Endothelial cell (in vitro differentiated cells): Measurements from ENCODE around the gene EBF3. TPM values are rescaled to one million over a fixed set of nuclear protein-coding genes. Genes with fewer than 3 reads are reported as not detected.

Experiments used
- DNase-seq: peaks from one replicate; pipeline ENCODE4 v3.0.0; 2021; ENCODE audit warnings: low spot score
- H3K27ac Mint-ChIP-seq: one replicate; pipeline ENCODE4 v1.8.0; 2021; ENCODE audit warnings: mixed read lengths, inconsistent platforms; ENCODE audit not compliant: unreplicated experiment
- H3K27me3 Mint-ChIP-seq: one replicate; pipeline ENCODE4 v1.8.0; 2021; ENCODE audit warnings: mild to moderate bottlenecking, moderate library complexity, mixed read lengths, inconsistent platforms; ENCODE audit not compliant: unreplicated experiment
- H3K36me3 Mint-ChIP-seq: one replicate; pipeline ENCODE4 v1.8.0; 2021; ENCODE audit warnings: mild to moderate bottlenecking, low read depth, mixed read lengths, inconsistent platforms; ENCODE audit not compliant: unreplicated experiment
- H3K4me1 Mint-ChIP-seq: one replicate; pipeline ENCODE4 v1.8.0; 2021; ENCODE audit warnings: mild to moderate bottlenecking, mixed read lengths, inconsistent platforms; ENCODE audit not compliant: unreplicated experiment
- H3K4me3 Mint-ChIP-seq: one replicate; pipeline ENCODE4 v1.8.0; 2021; ENCODE audit warnings: mild to moderate bottlenecking, mixed read lengths, inconsistent platforms; ENCODE audit not compliant: unreplicated experiment
- H3K9me3 Mint-ChIP-seq: one replicate; pipeline ENCODE4 v1.8.0; 2021; ENCODE audit warnings: mixed read lengths, inconsistent platforms; ENCODE audit not compliant: unreplicated experiment
- CTCF ChIP-seq: fragments of 200-600 bp; sonication (generic); IDR thresholded peaks from one replicate; pipeline ENCODE4 v1.5.0; 2021; ENCODE audit warnings: antibody characterized with exemption; ENCODE audit not compliant: unreplicated experiment
- total RNA-seq: library from RNA; stranded (reverse); fragmentation: NEBNext Ultra II Directional; extraction: Animal tissue kit (Norgen Biotek cat#: 25700); gene quantifications from one replicate; pipeline ENCODE4 v1.2.1, GENCODE V29; 2021; ENCODE audit not compliant: unreplicated experiment

Gene EBF3
- total RNA-seq, 1 donor from 2014 or later: 1.3 TPM

GRCh38 chr10:129800796-129801340 lies 163.2 kb downstream of the EBF3 start:
- H3K4me1 Mint-ChIP-seq: no peaks in the 10 kb centered on the region
- no peaks in the 10 kb centered on the region for H3K36me3 Mint-ChIP-seq
- H3K27me3 Mint-ChIP-seq: no peaks in the 10 kb centered on the region
- H3K27ac Mint-ChIP-seq: no peak overlapping the region
- peaks cover 3% of the 10 kb centered on the region for H3K9me3 Mint-ChIP-seq
- H3K4me3 Mint-ChIP-seq: no peak overlapping the region
- DNase-seq: no peak
- no peak for TF ChIP-seq CTCF

- no peak for DNase-seq
- Mint-ChIP-seq H3K4me1 (no peaks in the 10 kb centered on the region), H3K27me3 (no peaks in the 10 kb centered on the region), H3K9me3 (peaks cover 3% of the 10 kb centered on the region), H3K4me3 (no peak overlapping the region), H3K27ac (no peak overlapping the region), H3K36me3 (no peaks in the 10 kb centered on the region)
- TF ChIP-seq CTCF: no peak
Observed at GRCh38 chr10:129799942-129800341, 164.1 kb downstream of the EBF3 start.

GRCh38 chr10:129796710-129797420 lies 167.2 kb downstream of the EBF3 start:
- Mint-ChIP-seq H3K4me1 (no peaks in the 10 kb centered on the region), H3K36me3 (no peaks in the 10 kb centered on the region), H3K9me3 (no peaks in the 10 kb centered on the region), H3K4me3 (no peak overlapping the region), H3K27ac (no peak overlapping the region), H3K27me3 (no peaks in the 10 kb centered on the region)
- DNase-seq: no peak
- TF ChIP-seq CTCF: no peak

GRCh38 chr10:129793996-129794395 lies 170.1 kb downstream of the EBF3 start:
- H3K9me3 Mint-ChIP-seq: no peaks in the 10 kb centered on the region
- no peak overlapping the region for H3K4me3 Mint-ChIP-seq
- H3K27ac Mint-ChIP-seq: no peak overlapping the region
- no peaks in the 10 kb centered on the region for H3K36me3 Mint-ChIP-seq
- no peaks in the 10 kb centered on the region for H3K27me3 Mint-ChIP-seq
- DNase-seq: no peak
- H3K4me1 Mint-ChIP-seq: no peaks in the 10 kb centered on the region
- no peak for TF ChIP-seq CTCF

- Mint-ChIP-seq H3K9me3 (no peaks in the 10 kb centered on the region), H3K4me3 (no peak overlapping the region), H3K27ac (no peak overlapping the region), H3K4me1 (no peaks in the 10 kb centered on the region), H3K27me3 (no peaks in the 10 kb centered on the region), H3K36me3 (no peaks in the 10 kb centered on the region)
- DNase-seq: no peak
- no peak for TF ChIP-seq CTCF
Observed at GRCh38 chr10:129793479-129793878, 170.6 kb downstream of the EBF3 start.
